ENCODE data around the gene CYB5D1.

- TF ChIP-seq CTCF (conservative IDR thresholded peaks at IDR 0.05; ENCODE audit: low read length): no peak
- no peak for TF ChIP-seq EZH2phosphoT487 (IDR thresholded peaks at IDR 0.05; ENCODE audit: borderline replicate concordance, low read depth, low read length)
These were observed 24.3 kb downstream of the CYB5D1 start for GRCh38 chr17:7882068-7882467.

Measured in OCI-LY7 (cell line).